HepG2 (cell line): Measurements from ENCODE around the gene IKBKE. TPM values are rescaled to one million over a fixed set of nuclear protein-coding genes. Genes with fewer than 3 reads are reported as not detected.

Experiments used
- ATAC-seq: fragments of 200-7000 bp; cut with Tn5 transposase; 3 replicates; pipeline ENCODE4 v1.9.1; 2020; ENCODE audit warnings: mild to moderate bottlenecking, moderate library complexity
- BruUV-seq: library from RNA; stranded (reverse); fragments of 400-500 nt; replicated peaks from 2 replicates; lab custom pipeline; 2021; lab: Mats Ljungman, UMichigan
- CTCF ChIA-PET: fragments of 300-600 bp; formaldehyde crosslinking; extraction: SDS; loops from one replicate; lab custom pipeline; 2021; ENCODE audit warnings: low total read pairs, inconsistent platforms, low intra/inter-chr PET ratio; lab: Yijun Ruan, JAX
- POLR2A ChIA-PET: fragments of 350-600 bp; sonication (Branson Sonifier 250); formaldehyde crosslinking; loops from one replicate; lab custom pipeline; 2020; ENCODE audit warnings: antibody characterized with exemption, inconsistent platforms; lab: Yijun Ruan, JAX
- DNase-seq: peaks from one replicate; pipeline ENCODE4 v3.0.0-alpha.2; 2015; ENCODE audit warnings: low spot score
- FAIRE-seq: peaks from 3 replicates; lab custom pipeline; 2011; peaks lifted over from hg19 to GRCh38; lab: Jason Lieb, UNC
- H2AFZ ChIP-seq: one replicate; pipeline ENCODE4 v1.6.1; 2011; ENCODE audit warnings: low read length, inconsistent platforms
- H3K27ac ChIP-seq: fragments of 300-600 bp; 3 replicates; pipeline ENCODE4 v1.8.0; 2011; ENCODE audit warnings: mixed run types, mild to moderate bottlenecking, mixed read lengths, low read length, inconsistent platforms; ENCODE audit not compliant: insufficient read depth; ENCODE audit errors: extremely low read length
- H3K27me3 ChIP-seq, 2 experiments: fragments of 200-600 bp in 1 of 2; 2 replicates in 1 of 2; 3 replicates in 1 of 2; pipeline versions ENCODE4 v1.6.0 to v1.8.0; 2011; ENCODE audit warnings: low read length in 2 of 2, mild to moderate bottlenecking in 2 of 2, moderate library complexity in 2 of 2, inconsistent platforms in 1 of 2; ENCODE audit not compliant: insufficient read depth in 2 of 2, control insufficient read depth in 1 of 2
- H3K36me3 ChIP-seq, 2 experiments: fragments of 200-600 bp in 1 of 2; replicated peaks in 1 of 2; 2 replicates in 1 of 2; 3 replicates in 1 of 2; pipeline versions ENCODE4 v1.5.1 to v1.8.0; 2011; ENCODE audit warnings: low read length in 2 of 2, inconsistent platforms in 1 of 2; ENCODE audit not compliant: insufficient read depth in 2 of 2, control insufficient read depth in 1 of 2
- H3K4me1 ChIP-seq: 2 replicates; pipeline ENCODE4 v1.5.1; 2012; ENCODE audit warnings: low read length, inconsistent platforms; ENCODE audit not compliant: insufficient read depth
- H3K4me2 ChIP-seq: 2 replicates; pipeline ENCODE4 v1.6.0; 2011; ENCODE audit warnings: low read depth, low read length, inconsistent platforms
- H3K4me3 ChIP-seq, 3 experiments: fragments of 200-600 bp in 1 of 3; sonication (generic), shearing (Covaris generic) in 1 of 3; replicated peaks in 1 of 3; 2 replicates each; pipeline ENCODE4 v1.5.1; 2011 to 2016; ENCODE audit warnings: low read length in 3 of 3, inconsistent platforms in 2 of 3, low read depth in 2 of 3, mild to moderate bottlenecking in 2 of 3, control low read depth in 1 of 3, mixed read lengths in 1 of 3; ENCODE audit not compliant: insufficient read depth in 1 of 3
- H3K79me2 ChIP-seq: one replicate; pipeline ENCODE4 v1.6.1; 2011; ENCODE audit warnings: low read length, inconsistent platforms; ENCODE audit not compliant: insufficient read depth
- H3K9ac ChIP-seq: 2 replicates; pipeline ENCODE4 v1.6.0; 2011; ENCODE audit warnings: mild to moderate bottlenecking, low read depth, low read length, inconsistent platforms; ENCODE audit not compliant: insufficient read depth
- H3K9me3 ChIP-seq: 2 replicates; pipeline ENCODE4 v1.5.1; 2012; ENCODE audit warnings: mild to moderate bottlenecking, low read length
- H4K20me1 ChIP-seq: 2 replicates; pipeline ENCODE4 v1.6.0; 2011; ENCODE audit warnings: inconsistent platforms, mild to moderate bottlenecking, low read length, moderate library complexity; ENCODE audit not compliant: insufficient read depth
- KAT7 ChIP-seq: IDR thresholded peaks from 2 replicates; pipeline ENCODE4 v1.6.1; 2018; ENCODE audit warnings: borderline replicate concordance, missing compliant biosample characterization
- PRDM4 ChIP-seq: sonication (generic); formaldehyde crosslinking; IDR thresholded peaks from 2 replicates; pipeline ENCODE4 v1.9.0; 2021; ENCODE audit warnings: missing genetic modification reagents, borderline replicate concordance
- U2AF1 ChIP-seq: fragments of 200-400 bp; formaldehyde crosslinking; optimal IDR thresholded peaks from 2 replicates; pipeline ENCODE3; 2017; ENCODE audit warnings: mild to moderate bottlenecking, low read depth, low read length
- ZBTB20 ChIP-seq: sonication (generic); formaldehyde crosslinking; IDR thresholded peaks from 2 replicates; pipeline ENCODE4 v1.8.1; 2023; ENCODE audit warnings: missing genetic modification reagents, low read depth, mild to moderate bottlenecking, borderline replicate concordance
- ZNF746 ChIP-seq: sonication (generic); formaldehyde crosslinking; IDR thresholded peaks from 2 replicates; pipeline ENCODE4 v1.8.0; 2022; ENCODE audit warnings: mild to moderate bottlenecking, missing genetic modification reagents
- WGBS: methylation state at CpG from one replicate; pipeline ENCODE4 v1.1.6; 2017; ENCODE audit warnings: low lambda C conversion rate; 5-methylcytosine and 5-hydroxymethylcytosine counted together
- in situ Hi-C: cut with HindIII; loops from 2 replicates; pipeline ENCODE4 v1.10.0; 2017; ENCODE audit warnings: low pct_unique_long_range_greater_than_20kb; ENCODE audit not compliant: extremely low pct_ligation_motif_present
- intact Hi-C: fragments of 100-400 bp; cut with micrococcal nuclease; formaldehyde crosslinking; loops from one replicate; pipeline ENCODE4 v1.10.0; 2022; ENCODE audit not compliant: unreplicated experiment
- polyA plus RNA-seq, 8 experiments: library from polyadenylated mRNA; depleted of rRNA in 3 of 8; stranded (reverse) in 7 of 8; unstranded in 1 of 8; fragments of >200 nt; fragmentation: Illumina TruSeq in 4 of 8; extraction: Trizol in 4 of 8; gene quantifications; 2 replicates each; pipeline versions ENCODE4 v1.2.1 to v1.2.3, GENCODE V29; 2011 to 2016; ENCODE audit warnings: low read depth in 4 of 8, missing spikeins in 1 of 8, mixed read lengths in 1 of 8; ENCODE audit not compliant: insufficient read depth in 1 of 8
- total RNA-seq, 5 experiments: library from RNA; depleted of rRNA; stranded (reverse); fragments of >200 nt; fragmentation: Illumina TruSeq; extraction: Trizol; gene quantifications; 2 replicates each; pipeline ENCODE4 v1.2.3, GENCODE V29; 2016; ENCODE audit warnings: low read depth in 1 of 5

The IKBKE gene
- total and polyA plus RNA-seq, 2 of the 13 experiments (the other 11 are each of a cell fraction or from before 2014, with no cell fraction given) = 4.5 to 5.8 TPM

GRCh38 chr1:206501881-206502280, 31.6 kb downstream of the IKBKE start:
- in situ Hi-C loops = no loop called here
- ChIA-PET POLR2A (no interaction called here), CTCF (no interaction called here)
- Histone ChIP-seq H3K27ac (no peak overlapping the region), H3K36me3 (no peaks in the 10 kb centered on the region), H3K4me1 (peaks cover 22% of the 10 kb centered on the region; the same call in 1 of the 2 replicates), H3K4me2 (no peak overlapping the region), H4K20me1 (no peaks in the 10 kb centered on the region), H3K27me3 (peaks cover 0 to 3% of the 10 kb centered on the region in 2 experiments; a peak in 1 of 5 replicates), H3K9me3 (no peaks in the 10 kb centered on the region), H3K79me2 (no peaks in the 10 kb centered on the region), H3K4me3 (no peak overlapping the region), H3K9ac (no peak overlapping the region), H2AFZ (no peak overlapping the region)
- TF ChIP-seq ZBTB20 (no peak), PRDM4 (CRISPR knock-in tag) (no peak)
- WGBS = 56% methylated on average over 4 of the region's 5 CpGs
- intact Hi-C loops = no loop called here
- FAIRE-seq (no peak), ATAC-seq (no peak), DNase-seq (no peak)
- BruUV-seq = no TSS peak

GRCh38 chr1:206502403-206502802, 32.1 kb downstream of the IKBKE start:
- no peaks in the 10 kb centered on the region for H3K9me3 ChIP-seq
- FAIRE-seq = no peak
- ChIA-PET POLR2A (no interaction called here), CTCF (no interaction called here)
- in situ Hi-C loops = no loop called here
- no peak for DNase-seq
- intact Hi-C loops = no loop called here
- H3K9ac ChIP-seq = no peak overlapping the region
- 60% methylated on average over 2 of the region's 2 CpGs for WGBS
- no peak overlapping the region for H3K4me2 ChIP-seq
- H3K36me3 ChIP-seq = no peaks in the 10 kb centered on the region
- ATAC-seq = no peak
- no peaks in the 10 kb centered on the region for H4K20me1 ChIP-seq
- no peak overlapping the region for H3K27ac ChIP-seq
- H3K27me3 ChIP-seq = peaks cover 0 to 3% of the 10 kb centered on the region in 2 experiments; a peak in 1 of 5 replicates
- peaks cover 22% of the 10 kb centered on the region; the same call in 1 of the 2 replicates for H3K4me1 ChIP-seq
- H2AFZ ChIP-seq = no peak overlapping the region
- no peaks in the 10 kb centered on the region for H3K79me2 ChIP-seq
- no TSS peak for BruUV-seq
- TF ChIP-seq U2AF1 (no peak), KAT7 (CRISPR knock-in tag) (no peak), ZNF746 (no peak)
- H3K4me3 ChIP-seq = no peak overlapping the region
